ENCODE data around the gene ALDH6A1.

Gene ALDH6A1

GRCh38 chr14:74105381-74105780, 21.1 kb upstream of the ALDH6A1 start:
- POLR2A ChIA-PET, result no interaction called here
- DNase-seq (ENCODE audit: extremely low spot score), result no peak
- TF ChIP-seq, protein P1, sequence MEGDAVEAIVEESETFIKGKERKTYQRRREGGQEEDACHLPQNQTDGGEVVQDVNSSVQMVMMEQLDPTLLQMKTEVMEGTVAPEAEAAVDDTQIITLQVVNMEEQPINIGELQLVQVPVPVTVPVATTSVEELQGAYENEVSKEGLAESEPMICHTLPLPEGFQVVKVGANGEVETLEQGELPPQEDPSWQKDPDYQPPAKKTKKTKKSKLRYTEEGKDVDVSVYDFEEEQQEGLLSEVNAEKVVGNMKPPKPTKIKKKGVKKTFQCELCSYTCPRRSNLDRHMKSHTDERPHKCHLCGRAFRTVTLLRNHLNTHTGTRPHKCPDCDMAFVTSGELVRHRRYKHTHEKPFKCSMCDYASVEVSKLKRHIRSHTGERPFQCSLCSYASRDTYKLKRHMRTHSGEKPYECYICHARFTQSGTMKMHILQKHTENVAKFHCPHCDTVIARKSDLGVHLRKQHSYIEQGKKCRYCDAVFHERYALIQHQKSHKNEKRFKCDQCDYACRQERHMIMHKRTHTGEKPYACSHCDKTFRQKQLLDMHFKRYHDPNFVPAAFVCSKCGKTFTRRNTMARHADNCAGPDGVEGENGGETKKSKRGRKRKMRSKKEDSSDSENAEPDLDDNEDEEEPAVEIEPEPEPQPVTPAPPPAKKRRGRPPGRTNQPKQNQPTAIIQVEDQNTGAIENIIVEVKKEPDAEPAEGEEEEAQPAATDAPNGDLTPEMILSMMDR (IDR thresholded peaks at IDR 0.05; ENCODE audit: control extremely low read depth, extremely low read depth, low read depth, missing control alignments), result no peak
- CTCF ChIA-PET, result no interaction called here

DNA sequence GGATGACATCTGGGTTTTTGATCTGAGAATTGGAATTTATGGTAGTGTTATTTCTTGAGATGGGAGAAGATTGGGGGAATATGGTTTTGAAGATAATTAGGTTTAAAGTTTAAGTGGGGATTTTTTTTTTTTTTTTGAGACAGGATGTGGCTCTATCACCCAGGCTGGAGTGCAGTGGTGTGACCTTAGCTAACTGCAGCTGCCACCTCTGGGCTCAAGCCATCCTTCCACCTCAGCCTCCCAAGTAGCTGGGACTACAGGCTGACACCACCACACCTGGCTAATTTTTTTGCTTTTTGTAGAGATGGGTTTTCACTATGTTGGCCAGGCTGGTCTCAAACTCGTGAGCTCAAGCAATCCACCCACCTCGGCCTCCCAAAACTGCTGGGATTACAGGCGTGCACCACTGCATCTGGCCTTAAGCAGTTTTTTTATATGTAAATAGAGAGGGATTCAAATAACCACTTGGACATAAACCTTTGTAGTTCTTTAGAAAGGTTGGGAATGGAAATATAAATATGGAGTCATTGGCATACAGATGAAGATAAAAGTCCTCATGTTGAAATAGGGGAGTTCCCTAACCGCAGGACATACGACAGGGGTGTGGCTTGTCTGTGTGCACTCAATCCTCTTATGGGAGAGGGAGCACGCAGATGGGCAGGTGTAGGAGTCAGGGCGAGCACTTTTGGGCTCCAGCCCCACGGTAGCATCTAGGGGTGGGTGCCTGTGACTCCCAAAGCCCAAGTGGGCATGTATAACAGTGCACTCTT, 5.2 kb upstream of the ALDH6A1 start:
- no peak for DNase-seq (ENCODE audit: extremely low spot score)
- ChIA-PET POLR2A (no interaction called here), CTCF (no interaction called here)
- TF ChIP-seq, protein P1 (IDR thresholded peaks at IDR 0.05; ENCODE audit: control extremely low read depth, extremely low read depth, low read depth, missing control alignments), result no peak

GRCh38 chr14:74085828-74086227, 1.6 kb upstream of the ALDH6A1 start:
- DNase-seq (ENCODE audit: extremely low spot score), result peak; percentile 58
- ChIA-PET CTCF (no interaction called here), POLR2A (interaction anchor here (0.7 kb wide), 1 partner anchor 10 kb away, joined by 3 read pairs; no protein-coding TSS in a partner anchor)
- TF ChIP-seq, protein P1 (IDR thresholded peaks at IDR 0.05; ENCODE audit: control extremely low read depth, extremely low read depth, low read depth, missing control alignments), result no peak

DNA sequence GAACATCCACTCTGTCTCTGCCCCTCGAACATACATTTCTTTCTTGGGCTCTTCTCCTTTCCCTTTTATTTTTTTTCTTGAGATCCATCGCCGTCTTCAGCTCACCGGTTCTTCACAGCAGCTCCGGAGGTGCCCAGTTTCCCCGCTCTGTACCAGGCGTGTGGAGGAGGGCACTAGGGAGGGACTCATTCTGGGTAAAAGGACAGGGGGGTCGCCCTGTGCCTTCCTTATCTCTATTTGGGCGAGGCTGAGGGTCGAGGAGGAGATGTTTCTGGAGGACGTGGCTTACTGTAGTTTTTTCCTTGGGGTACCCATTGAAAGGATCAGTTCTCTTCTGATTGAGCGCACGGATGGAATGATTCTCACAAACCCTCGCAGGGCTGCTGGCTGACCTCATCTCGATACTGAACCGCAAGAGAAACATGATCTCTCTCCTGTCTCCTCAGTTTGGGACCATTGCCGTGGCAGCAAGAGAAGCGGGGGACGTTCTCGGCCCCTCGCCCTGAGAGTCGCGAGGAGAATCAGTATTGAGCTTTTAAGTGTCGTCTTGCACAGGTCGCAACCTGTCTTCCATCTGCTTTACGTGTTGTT, 889 bp upstream of the ALDH6A1 start:
- CTCF ChIA-PET, result no interaction called here
- POLR2A ChIA-PET, result interaction anchor here (0.7 kb wide), 1 partner anchor 10 kb away, joined by 3 read pairs; no protein-coding TSS in a partner anchor

GRCh38 chr14:74083784-74084276, 423 bp downstream of the ALDH6A1 start:
- DNase-seq (ENCODE audit: extremely low spot score), result no peak
- ChIA-PET POLR2A (interaction anchor here (0.6 kb wide), 1 partner anchor 278 kb away, joined by 3 read pairs; no protein-coding TSS in a partner anchor), CTCF (interaction anchor here (1.0 to 1.8 kb wide), 7 partner anchors 13 to 450 kb away, joined by 3 to 6 read pairs (median 3); no protein-coding TSS in a partner anchor)
- TF ChIP-seq, protein P1 (IDR thresholded peaks at IDR 0.05; ENCODE audit: control extremely low read depth, extremely low read depth, low read depth, missing control alignments), result no peak

More for the DNA sequence above, 889 bp upstream of the ALDH6A1 start:
- TF ChIP-seq, protein P1 (IDR thresholded peaks at IDR 0.05; ENCODE audit: control extremely low read depth, extremely low read depth, low read depth, missing control alignments), result no peak
- peak; percentile 12 for DNase-seq (ENCODE audit: extremely low spot score)

DNA sequence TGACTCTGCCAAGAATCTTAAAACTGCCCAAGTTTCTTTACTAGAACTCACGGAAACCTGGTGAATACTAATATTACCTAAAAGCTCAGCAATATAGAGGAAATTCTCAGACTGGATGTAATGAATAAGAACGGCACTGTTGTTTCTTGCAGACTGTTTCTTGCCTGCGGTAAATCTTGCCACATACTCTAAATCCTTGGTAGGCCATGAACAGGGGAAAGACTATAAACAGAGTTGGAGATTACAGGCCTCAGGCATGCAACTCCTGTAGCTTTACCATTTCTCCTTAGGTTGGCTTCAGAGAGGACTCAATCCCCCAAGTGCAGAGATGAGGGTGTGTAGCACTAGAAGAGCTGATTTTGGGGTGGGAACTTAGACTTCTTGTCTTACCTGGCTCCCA, 1.1 kb downstream of the ALDH6A1 start:
- no peak for DNase-seq (ENCODE audit: extremely low spot score)
- CTCF ChIA-PET, result interaction anchor here (1.0 to 1.8 kb wide), 4 partner anchors 22 to 450 kb away, joined by 3 to 6 read pairs (median 4); no protein-coding TSS in a partner anchor
- POLR2A ChIA-PET, result no interaction called here
- TF ChIP-seq, protein P1 (IDR thresholded peaks at IDR 0.05; ENCODE audit: control extremely low read depth, extremely low read depth, low read depth, missing control alignments), result no peak
